Mesenchymal stem cell (in vitro differentiated cells and primary cell): ENCODE results near the gene MT4.

Source experiments
- DNase-seq: peaks from one replicate; pipeline ENCODE4 v3.0.0-alpha.2; 2013
- H2AFZ ChIP-seq: one replicate; pipeline ENCODE4 v1.6.1; 2013; ENCODE audit warnings: low read depth, mild to moderate bottlenecking, control low read depth, inconsistent platforms, low read length, moderate library complexity
- H2AK5ac ChIP-seq: 2 replicates; pipeline ENCODE4 v1.6.1; 2013; ENCODE audit warnings: low read length, moderate library complexity, mild to moderate bottlenecking, inconsistent platforms; ENCODE audit not compliant: severe bottlenecking
- H2BK120ac ChIP-seq: one replicate; pipeline ENCODE4 v1.6.1; 2013; ENCODE audit warnings: low read depth, mild to moderate bottlenecking, inconsistent platforms, low read length, moderate library complexity
- H2BK12ac ChIP-seq, 2 experiments: one replicate each; pipeline ENCODE4 v1.6.1; 2013; ENCODE audit warnings: inconsistent platforms in 2 of 2, low read length in 2 of 2, mild to moderate bottlenecking in 2 of 2, moderate library complexity in 2 of 2, control low read depth in 1 of 2
- H2BK15ac ChIP-seq: one replicate; pipeline ENCODE4 v1.6.1; 2013; ENCODE audit warnings: mild to moderate bottlenecking, low read depth, inconsistent platforms; ENCODE audit not compliant: poor library complexity, severe bottlenecking
- H2BK5ac ChIP-seq: 2 replicates; pipeline ENCODE4 v1.6.1; 2013; ENCODE audit warnings: low read depth, mild to moderate bottlenecking, low read length, control low read depth, inconsistent platforms; ENCODE audit not compliant: poor library complexity, severe bottlenecking
- H3K14ac ChIP-seq, 2 experiments: one replicate each; pipeline ENCODE4 v1.6.1; 2013; ENCODE audit warnings: inconsistent platforms in 2 of 2, low read length in 2 of 2, control low read depth in 1 of 2, mild to moderate bottlenecking in 1 of 2, moderate library complexity in 1 of 2
- H3K18ac ChIP-seq, 2 experiments: one replicate each; pipeline ENCODE4 v1.6.1; 2013; ENCODE audit warnings: inconsistent platforms in 2 of 2, low read length in 2 of 2, control low read depth in 1 of 2, low read depth in 1 of 2, mild to moderate bottlenecking in 1 of 2
- H3K23ac ChIP-seq, 2 experiments: one replicate each; pipeline ENCODE4 v1.6.1; 2013; ENCODE audit warnings: inconsistent platforms in 2 of 2, low read length in 2 of 2, mild to moderate bottlenecking in 2 of 2, moderate library complexity in 2 of 2, control low read depth in 1 of 2
- H3K27ac ChIP-seq: 2 replicates; pipeline ENCODE4 v1.5.1; 2013; ENCODE audit warnings: mild to moderate bottlenecking, moderate library complexity, low read length, control low read depth, inconsistent platforms; ENCODE audit not compliant: poor library complexity, severe bottlenecking
- H3K27me3 ChIP-seq, 2 experiments: 2 replicates each; pipeline versions ENCODE4 v1.6.1 to v1.7.0; 2013; ENCODE audit warnings: low read length in 2 of 2, mild to moderate bottlenecking in 2 of 2, moderate library complexity in 2 of 2, control low read depth in 1 of 2, inconsistent platforms in 1 of 2; ENCODE audit not compliant: control insufficient read depth in 1 of 2, insufficient read depth in 1 of 2
- H3K36me3 ChIP-seq, 2 experiments: 2 replicates each; pipeline versions ENCODE4 v1.6.1 to v1.7.0; 2013; ENCODE audit warnings: low read length in 2 of 2, control low read depth in 1 of 2, inconsistent platforms in 1 of 2, low read depth in 1 of 2, mild to moderate bottlenecking in 1 of 2; ENCODE audit not compliant: insufficient read depth in 2 of 2, control insufficient read depth in 1 of 2
- H3K4ac ChIP-seq, 2 experiments: one replicate each; pipeline ENCODE4 v1.6.1; 2013; ENCODE audit warnings: inconsistent platforms in 2 of 2, low read length in 2 of 2, mild to moderate bottlenecking in 2 of 2, moderate library complexity in 2 of 2, control low read depth in 1 of 2, low read depth in 1 of 2
- H3K4me1 ChIP-seq: 2 replicates; pipeline ENCODE4 v1.6.1; 2013; ENCODE audit warnings: low read depth, low read length, control low read depth; ENCODE audit not compliant: control insufficient read depth, insufficient read depth
- H3K4me2 ChIP-seq: 2 replicates; pipeline ENCODE4 v1.6.1; 2013; ENCODE audit warnings: low read length, mild to moderate bottlenecking, inconsistent platforms; ENCODE audit not compliant: poor library complexity, severe bottlenecking
- H3K4me3 ChIP-seq, 2 experiments: 2 replicates each; pipeline versions ENCODE4 v1.5.1 to v1.7.0; 2013; ENCODE audit warnings: low read length in 2 of 2, mild to moderate bottlenecking in 2 of 2, control low read depth in 1 of 2, low read depth in 1 of 2; ENCODE audit not compliant: insufficient read depth in 1 of 2
- H3K79me1 ChIP-seq: replicated peaks from 2 replicates; pipeline ENCODE4 v1.6.1; 2013; ENCODE audit warnings: mild to moderate bottlenecking, control low read depth, low read length, inconsistent platforms; ENCODE audit not compliant: poor library complexity, severe bottlenecking
- H3K9ac ChIP-seq: 2 replicates; pipeline ENCODE4 v1.7.0; 2013; ENCODE audit warnings: mild to moderate bottlenecking, low read length, moderate library complexity
- H3K9me3 ChIP-seq: 2 replicates; pipeline ENCODE4 v1.7.0; 2013; ENCODE audit warnings: mild to moderate bottlenecking, low read length; ENCODE audit not compliant: control insufficient read depth
- H4K8ac ChIP-seq: one replicate; pipeline ENCODE4 v1.6.1; 2013; ENCODE audit warnings: inconsistent platforms, mild to moderate bottlenecking, low read length, moderate library complexity
- H4K91ac ChIP-seq: one replicate; pipeline ENCODE4 v1.6.1; 2013; ENCODE audit warnings: mild to moderate bottlenecking, low read length, inconsistent platforms
- WGBS: methylation state at CpG from one replicate; pipeline ENCODE4 v1.1.7; 2013; ENCODE audit warnings: mixed read lengths; 5-methylcytosine and 5-hydroxymethylcytosine counted together

The MT4 gene

GRCh38 chr16:56549744-56550385, 15.0 kb upstream of the MT4 start:
- peak; percentile 24 for DNase-seq
- Histone ChIP-seq H2BK15ac (no peak overlapping the region), H3K4me1 (peaks cover 1% of the 10 kb centered on the region), H3K4ac (no peak overlapping the region), H3K36me3 (no peaks in the 10 kb centered on the region), H3K79me1 (no peaks in the 10 kb centered on the region), H2AFZ (no peak overlapping the region), H3K4me3 (no peak overlapping the region), H3K4me2 (no peak overlapping the region), H4K91ac (no peak overlapping the region), H2BK12ac (no peak overlapping the region), H3K9me3 (no peaks in the 10 kb centered on the region), H3K18ac (no peak overlapping the region), H3K14ac (no peak overlapping the region), H2BK5ac (no peak overlapping the region), H3K23ac (no peak overlapping the region), H2BK120ac (no peak overlapping the region), H4K8ac (no peak overlapping the region), H3K9ac (no peak overlapping the region), H3K27me3 (peaks cover 2 to 37% of the 10 kb centered on the region in 2 experiments), H2AK5ac (no peak overlapping the region), H3K27ac (no peak overlapping the region)
- WGBS = 97% methylated on average over 4 of the region's 5 CpGs

- WGBS = 66% methylated on average over 10 of the region's 11 CpGs
- H2AK5ac ChIP-seq = no peak overlapping the region
- no peak overlapping the region for H3K4me2 ChIP-seq
- H3K18ac ChIP-seq = no peak overlapping the region
- H2BK15ac ChIP-seq = no peak overlapping the region
- H3K9me3 ChIP-seq = no peaks in the 10 kb centered on the region
- no peak overlapping the region for H3K23ac ChIP-seq
- H3K27me3 ChIP-seq = peaks cover 6 to 47% of the 10 kb centered on the region in 2 experiments
- H3K4ac ChIP-seq = no peak overlapping the region
- no peak overlapping the region for H4K8ac ChIP-seq
- peaks cover under 1% of the 10 kb centered on the region for H3K4me1 ChIP-seq
- no peak overlapping the region for H3K27ac ChIP-seq
- no peaks in the 10 kb centered on the region for H3K79me1 ChIP-seq
- H3K4me3 ChIP-seq = no peak overlapping the region
- DNase-seq = no peak
- no peak overlapping the region for H2BK120ac ChIP-seq
- no peaks in the 10 kb centered on the region for H3K36me3 ChIP-seq
- H4K91ac ChIP-seq = no peak overlapping the region
- H2BK12ac ChIP-seq = no peak overlapping the region
- no peak overlapping the region for H2AFZ ChIP-seq
- H3K14ac ChIP-seq = no peak overlapping the region
- no peak overlapping the region for H2BK5ac ChIP-seq
- peak overlapping the region; percentile 19 for H3K9ac ChIP-seq
Observed at GRCh38 chr16:56551796-56552738, 12.8 kb upstream of the MT4 start.

GRCh38 chr16:56554441-56554840, 10.4 kb upstream of the MT4 start:
- peaks cover 6 to 54% of the 10 kb centered on the region in 2 experiments for H3K27me3 ChIP-seq
- H3K4me3 ChIP-seq = no peak overlapping the region
- no peak overlapping the region for H3K27ac ChIP-seq
- H2AFZ ChIP-seq = no peak overlapping the region
- H4K8ac ChIP-seq = no peak overlapping the region
- WGBS = 92% methylated on average over 9 of the region's 10 CpGs
- H2AK5ac ChIP-seq = no peak overlapping the region
- H2BK120ac ChIP-seq = no peak overlapping the region
- no peaks in the 10 kb centered on the region for H3K9me3 ChIP-seq
- H3K9ac ChIP-seq = no peak overlapping the region
- no peaks in the 10 kb centered on the region for H3K79me1 ChIP-seq
- H3K18ac ChIP-seq = no peak overlapping the region
- DNase-seq = no peak
- H3K36me3 ChIP-seq = no peaks in the 10 kb centered on the region
- no peak overlapping the region for H2BK5ac ChIP-seq
- H4K91ac ChIP-seq = no peak overlapping the region
- H3K4me1 ChIP-seq = no peaks in the 10 kb centered on the region
- H3K4me2 ChIP-seq = peak overlapping the region; percentile 11
- H2BK12ac ChIP-seq = no peak overlapping the region
- no peak overlapping the region for H3K14ac ChIP-seq
- no peak overlapping the region for H3K4ac ChIP-seq
- H2BK15ac ChIP-seq = no peak overlapping the region
- no peak overlapping the region for H3K23ac ChIP-seq

GRCh38 chr16:56558024-56558747, 6.7 kb upstream of the MT4 start:
- no peak overlapping the region for H4K8ac ChIP-seq
- no peaks in the 10 kb centered on the region for H3K36me3 ChIP-seq
- no peak overlapping the region for H3K4me3 ChIP-seq
- 77% methylated on average over 8 of the region's 8 CpGs for WGBS
- no peak overlapping the region for H3K4ac ChIP-seq
- no peak overlapping the region for H3K9ac ChIP-seq
- no peak overlapping the region for H3K27ac ChIP-seq
- H3K18ac ChIP-seq = no peak overlapping the region
- no peak overlapping the region for H3K23ac ChIP-seq
- no peak overlapping the region for H2BK12ac ChIP-seq
- no peak for DNase-seq
- no peak overlapping the region for H3K14ac ChIP-seq
- H3K27me3 ChIP-seq = peaks cover 6 to 45% of the 10 kb centered on the region in 2 experiments
- no peaks in the 10 kb centered on the region for H3K4me1 ChIP-seq
- no peak overlapping the region for H2BK120ac ChIP-seq
- no peak overlapping the region for H2BK5ac ChIP-seq
- H3K79me1 ChIP-seq = no peaks in the 10 kb centered on the region
- H2AK5ac ChIP-seq = no peak overlapping the region
- no peak overlapping the region for H2AFZ ChIP-seq
- no peaks in the 10 kb centered on the region for H3K9me3 ChIP-seq
- H2BK15ac ChIP-seq = no peak overlapping the region
- H4K91ac ChIP-seq = no peak overlapping the region
- H3K4me2 ChIP-seq = no peak overlapping the region
